Inferior parietal cortex (tissue), 1 donor: ENCODE results near the gene VCL.
"Not testable (repeated sequence)": the region's sequence is repeated elsewhere in the genome, so short reads cannot be mapped to it uniquely, and the experiment has no call there.

Experiments used
- DNase-seq: peaks from one replicate; pipeline ENCODE4 v3.0.0-alpha.2; 2016; ENCODE audit errors: extremely low spot score

VCL gene

DNA sequence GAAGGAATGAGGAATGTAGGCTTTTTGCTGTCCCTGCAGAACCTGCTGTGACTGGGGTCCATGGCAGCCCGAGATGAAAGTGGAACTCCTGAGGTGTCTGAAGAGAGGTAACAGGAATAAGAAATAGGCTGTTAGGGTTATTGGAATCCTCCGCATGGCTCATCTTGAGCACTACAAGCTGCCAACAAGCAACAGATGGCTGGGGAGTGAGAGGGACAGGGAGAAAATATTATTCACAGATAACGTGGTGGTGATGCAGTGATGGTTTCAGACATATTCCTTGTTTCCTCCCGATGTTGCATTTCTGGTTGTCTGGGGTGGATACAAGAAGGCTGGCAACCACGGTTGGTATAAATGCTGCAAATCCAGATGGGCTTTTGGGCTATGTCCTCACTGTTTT lies 106.6 kb downstream of the VCL start:
- no peak for DNase-seq

DNA sequence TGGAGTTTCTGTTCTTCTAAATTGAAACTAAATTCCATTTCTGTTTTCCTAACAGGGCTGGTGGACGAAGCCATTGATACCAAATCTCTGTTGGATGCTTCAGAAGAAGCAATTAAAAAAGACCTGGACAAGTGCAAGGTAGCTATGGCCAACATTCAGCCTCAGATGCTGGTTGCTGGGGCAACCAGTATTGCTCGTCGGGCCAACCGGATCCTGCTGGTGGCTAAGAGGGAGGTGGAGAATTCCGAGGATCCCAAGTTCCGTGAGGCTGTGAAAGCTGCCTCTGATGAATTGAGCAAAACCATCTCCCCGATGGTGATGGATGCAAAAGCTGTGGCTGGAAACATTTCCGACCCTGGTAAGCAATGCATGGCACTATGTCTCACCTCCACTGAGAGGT lies 107.1 kb downstream of the VCL start:
- no peak for DNase-seq

DNA sequence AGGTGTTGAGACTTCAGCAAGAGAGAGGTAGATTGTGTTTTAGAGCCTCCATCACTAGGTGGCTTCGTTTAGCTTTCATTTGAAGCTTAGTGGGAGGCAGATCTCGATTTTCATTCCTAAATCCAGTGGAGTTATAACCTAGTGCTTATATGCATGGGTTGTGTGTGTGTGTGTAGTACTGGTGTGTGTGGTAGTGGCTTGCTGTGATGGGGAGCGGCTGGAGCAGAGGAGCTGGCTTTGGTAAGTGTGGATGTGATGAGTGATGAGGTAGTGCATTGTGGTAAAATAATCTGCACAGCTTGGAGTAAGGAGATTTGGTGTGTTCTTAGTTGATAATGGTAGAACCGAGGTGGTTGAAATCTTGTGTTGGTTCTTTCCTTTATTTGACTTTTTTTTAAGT lies 109.5 kb downstream of the VCL start:
- no peak for DNase-seq

DNA sequence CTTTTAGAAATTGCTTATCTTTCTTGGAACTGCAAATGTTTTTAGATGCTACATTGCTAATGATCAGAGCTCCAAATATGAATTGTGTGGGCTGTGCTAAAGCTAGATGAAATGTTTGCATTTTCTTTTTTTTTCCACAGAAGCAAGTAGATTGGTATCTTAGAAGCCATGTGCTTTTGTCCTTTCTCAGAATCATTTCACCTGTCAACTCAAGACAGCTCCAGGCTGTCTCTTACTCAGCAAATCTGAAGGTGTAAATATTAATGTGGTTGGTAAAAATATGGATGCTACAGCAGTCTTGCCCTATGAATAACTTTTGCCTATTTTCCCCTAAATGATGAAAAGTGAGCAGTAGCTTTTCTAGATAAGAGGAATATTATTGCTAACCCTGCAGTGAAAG lies 111.5 kb downstream of the VCL start:
- DNase-seq, result no peak

DNA sequence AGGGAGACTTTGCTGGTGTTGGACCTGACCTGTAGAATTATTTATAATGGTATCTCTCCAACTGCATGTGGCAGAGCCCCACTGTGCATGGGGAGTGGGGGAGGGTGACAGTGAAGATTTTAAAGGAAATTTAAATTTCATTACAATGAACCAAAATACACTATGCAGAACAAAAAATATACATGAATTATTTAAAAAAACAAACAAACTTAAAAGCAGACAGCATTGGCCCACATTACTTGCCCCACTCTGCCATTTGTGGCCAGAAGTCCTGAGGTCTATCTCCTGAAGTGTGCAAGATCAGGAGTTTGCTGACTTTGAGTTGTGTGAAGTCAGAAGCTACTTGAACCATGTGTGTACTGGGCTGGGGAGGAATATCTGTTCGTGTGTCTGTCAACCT lies 112.2 kb downstream of the VCL start:
- no peak for DNase-seq

DNA sequence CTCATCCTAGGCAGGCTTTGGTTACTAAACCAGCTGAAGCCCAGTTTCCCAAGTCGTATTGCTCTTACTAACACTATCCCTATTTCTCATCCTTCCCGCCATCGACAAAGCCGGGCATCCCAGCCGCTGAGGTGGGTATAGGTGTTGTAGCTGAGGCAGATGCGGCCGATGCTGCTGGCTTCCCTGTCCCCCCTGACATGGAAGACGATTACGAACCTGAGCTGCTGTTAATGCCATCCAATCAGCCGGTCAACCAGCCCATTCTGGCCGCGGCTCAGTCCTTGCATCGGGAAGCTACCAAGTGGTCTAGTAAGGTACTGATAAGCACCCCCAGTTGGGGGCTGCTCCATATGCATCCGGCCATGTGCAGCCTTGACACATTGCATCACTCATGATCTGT lies 113.9 kb downstream of the VCL start:
- DNase-seq, result no peak

DNA sequence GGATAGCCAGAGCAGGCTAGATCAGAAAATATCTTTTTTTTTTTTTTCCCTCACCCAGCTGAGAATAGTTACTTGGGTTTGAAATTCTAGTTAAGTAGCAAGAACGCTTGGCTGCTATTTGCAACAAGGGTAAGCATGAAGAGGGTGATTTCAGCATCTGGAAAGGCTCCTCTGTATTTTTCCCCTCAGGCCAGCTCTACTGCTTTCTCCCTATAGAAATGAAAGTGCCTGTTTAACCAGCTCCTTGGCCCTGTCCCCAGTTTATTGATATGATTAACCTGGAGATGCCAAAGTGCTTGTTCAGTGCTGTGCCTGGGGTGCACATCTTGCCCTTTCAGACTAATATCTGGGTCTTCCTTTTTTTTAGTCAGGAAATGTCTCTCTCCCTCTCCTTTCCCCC lies 115.6 kb downstream of the VCL start:
- no peak for DNase-seq

DNA sequence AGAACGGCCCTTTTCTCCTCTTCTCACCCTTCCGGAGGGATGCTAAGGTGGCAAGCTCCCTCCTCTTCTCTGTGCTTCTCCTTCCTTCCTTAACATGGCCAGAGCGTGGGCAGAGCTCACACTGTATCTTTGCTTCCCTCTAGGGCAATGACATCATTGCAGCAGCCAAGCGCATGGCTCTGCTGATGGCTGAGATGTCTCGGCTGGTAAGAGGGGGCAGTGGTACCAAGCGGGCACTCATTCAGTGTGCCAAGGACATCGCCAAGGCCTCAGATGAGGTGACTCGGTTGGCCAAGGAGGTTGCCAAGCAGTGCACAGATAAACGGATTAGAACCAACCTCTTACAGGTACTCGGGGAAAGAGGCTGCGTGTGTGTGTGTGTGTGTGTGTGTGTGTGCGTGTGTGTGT lies 116.1 kb downstream of the VCL start:
- DNase-seq, result no peak

DNA sequence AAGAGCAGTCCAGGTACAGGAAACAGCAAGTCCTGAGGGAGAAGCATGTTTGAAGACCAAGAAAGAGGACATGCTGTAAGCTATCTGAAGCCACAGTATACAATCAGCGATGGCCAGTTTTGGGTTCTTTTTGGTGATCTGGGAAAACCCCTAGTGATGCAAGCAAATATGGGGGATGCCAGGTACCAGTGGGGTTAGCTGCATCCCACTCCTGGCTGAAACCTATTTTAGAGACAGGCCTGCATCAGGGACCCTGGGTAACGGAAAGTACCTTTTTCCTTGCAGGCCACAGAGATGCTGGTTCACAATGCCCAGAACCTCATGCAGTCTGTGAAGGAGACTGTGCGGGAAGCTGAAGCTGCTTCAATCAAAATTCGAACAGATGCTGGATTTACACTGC lies 119.8 kb downstream of the VCL start:
- no peak for DNase-seq

DNA sequence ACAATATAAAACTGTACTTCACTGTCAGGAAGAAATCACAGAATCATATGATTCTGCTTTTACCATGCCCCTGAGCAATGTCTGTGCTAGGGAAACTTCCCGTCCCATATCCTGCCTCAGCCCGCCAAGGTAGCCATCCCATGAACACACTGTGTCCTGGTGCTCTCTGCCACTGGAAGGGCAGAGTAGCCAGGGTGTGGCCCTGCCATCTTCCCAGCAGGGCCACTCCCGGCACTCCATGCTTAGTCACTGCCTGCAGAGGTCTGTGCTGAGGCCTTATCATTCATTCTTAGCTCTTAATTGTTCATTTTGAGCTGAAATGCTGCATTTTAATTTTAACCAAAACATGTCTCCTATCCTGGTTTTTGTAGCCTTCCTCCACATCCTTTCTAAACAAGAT lies 120.9 kb downstream of the VCL start:
- no peak for DNase-seq

DNA sequence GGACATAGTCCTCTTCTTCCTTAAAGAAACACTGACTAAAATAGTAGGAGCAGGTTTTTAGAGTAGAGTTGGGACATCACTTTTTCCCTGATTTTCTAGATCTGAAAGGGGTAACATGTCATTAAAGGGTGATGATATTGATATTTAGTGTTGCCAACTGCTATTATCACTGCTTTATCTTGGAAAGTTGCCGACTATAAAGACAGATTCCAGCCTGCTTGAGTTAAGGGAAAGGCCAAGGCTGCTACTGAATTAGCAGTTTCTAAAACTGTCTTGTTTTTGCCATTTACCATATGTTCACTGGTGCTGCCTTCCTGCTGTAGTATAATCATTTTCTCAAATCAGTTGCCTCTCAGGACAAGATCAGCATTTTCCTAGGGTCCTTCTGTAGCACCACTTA lies 123.0 kb downstream of the VCL start:
- DNase-seq, result no peak

DNA sequence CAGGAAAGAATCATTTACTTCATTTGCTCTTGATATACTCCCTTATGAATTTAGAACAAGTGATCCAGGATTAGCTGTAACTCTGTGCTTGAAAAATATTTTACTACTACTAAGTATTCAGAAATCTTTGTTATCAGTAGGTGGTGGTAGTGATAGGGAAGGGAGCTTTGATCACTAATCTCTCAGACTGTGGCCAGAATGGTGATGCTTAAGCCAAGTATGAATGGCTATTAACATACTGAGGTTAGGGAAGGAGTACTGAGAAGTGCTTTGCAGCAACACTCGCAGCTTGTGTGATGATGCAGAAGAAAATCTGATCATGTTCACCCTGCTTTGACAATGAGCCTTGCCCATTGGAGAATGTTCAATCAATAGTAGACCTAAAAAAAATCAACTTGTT lies 123.5 kb downstream of the VCL start:
- no peak for DNase-seq

DNA sequence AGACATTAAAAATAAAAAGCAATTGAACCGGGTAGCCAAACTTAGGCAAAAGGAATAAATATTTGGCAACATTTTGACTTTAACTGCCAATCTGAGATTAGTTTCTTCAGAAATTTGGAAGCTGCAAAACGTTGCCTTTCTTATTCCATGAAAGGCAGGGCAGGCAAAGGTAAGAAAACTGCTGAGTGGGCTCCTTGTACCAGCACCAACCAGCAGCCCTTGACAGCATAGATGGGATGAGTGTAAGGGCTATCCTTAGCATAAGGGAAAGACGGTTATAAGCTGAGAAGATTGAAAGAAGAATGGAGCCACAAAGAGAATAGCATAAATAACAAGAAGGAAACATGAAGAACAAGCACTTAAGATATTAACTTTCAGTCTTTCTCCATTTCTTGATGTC lies 124.1 kb downstream of the VCL start:
- DNase-seq, result no peak

DNA sequence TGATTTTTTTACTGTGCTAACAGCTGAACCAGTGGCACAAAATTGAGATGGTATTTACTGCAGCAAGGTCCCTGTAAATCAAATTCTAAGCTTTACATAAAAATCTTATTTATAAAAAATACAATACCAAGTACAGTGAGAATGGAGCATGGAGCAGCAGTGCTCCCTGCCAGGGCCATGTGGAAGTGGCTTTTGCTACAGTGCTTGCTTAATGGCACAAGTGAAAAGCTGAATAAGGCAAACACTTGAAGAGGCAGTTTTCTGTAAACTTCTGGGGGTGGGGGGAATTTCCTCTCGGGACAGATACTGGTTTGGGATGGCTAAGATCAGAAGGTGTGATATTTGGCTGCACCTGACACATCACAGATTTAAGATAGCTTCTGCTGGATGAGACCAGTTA lies 125.2 kb downstream of the VCL start:
- DNase-seq, result no peak

DNA sequence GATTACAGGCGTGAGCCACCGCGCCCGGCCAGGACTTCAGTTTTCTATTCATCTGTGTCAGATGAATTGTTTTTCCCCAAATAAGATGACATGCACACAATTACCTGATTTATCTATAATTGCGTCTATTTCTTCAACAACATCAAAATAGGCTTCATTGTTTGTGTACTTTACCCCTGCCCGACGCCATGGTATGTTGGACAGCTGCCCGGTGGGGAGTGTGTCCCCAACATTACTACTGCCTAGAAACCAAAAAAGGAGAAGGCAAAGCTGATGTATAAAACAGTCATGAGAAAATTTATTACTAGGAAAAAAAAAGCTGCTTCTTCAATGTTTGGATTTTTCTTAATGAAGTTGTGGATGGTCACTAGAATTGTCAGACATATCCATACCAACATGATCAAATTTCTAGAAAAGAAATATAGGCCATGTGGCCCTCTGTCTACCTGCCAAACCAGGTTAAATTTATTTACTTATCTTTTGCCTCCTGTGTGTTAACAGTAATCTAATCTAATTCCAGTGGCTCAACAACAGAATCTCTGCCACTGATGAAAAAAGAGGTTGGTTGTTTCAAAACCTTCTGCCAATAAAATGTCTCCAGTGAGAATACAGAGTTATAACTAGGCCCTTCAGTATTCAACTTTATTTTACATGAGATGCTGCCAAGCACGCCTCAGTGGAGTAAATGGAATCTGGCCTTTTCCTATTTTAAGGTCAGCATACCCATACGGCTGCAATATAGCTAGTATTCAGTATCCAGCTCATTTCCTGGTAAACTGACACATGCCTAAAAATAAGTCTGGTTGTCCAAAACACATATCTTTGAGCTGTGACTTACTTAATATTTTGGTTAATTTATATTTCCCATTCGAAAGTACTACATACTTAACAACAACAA lies 136.3 kb downstream of the VCL start:
- no peak for DNase-seq

DNA sequence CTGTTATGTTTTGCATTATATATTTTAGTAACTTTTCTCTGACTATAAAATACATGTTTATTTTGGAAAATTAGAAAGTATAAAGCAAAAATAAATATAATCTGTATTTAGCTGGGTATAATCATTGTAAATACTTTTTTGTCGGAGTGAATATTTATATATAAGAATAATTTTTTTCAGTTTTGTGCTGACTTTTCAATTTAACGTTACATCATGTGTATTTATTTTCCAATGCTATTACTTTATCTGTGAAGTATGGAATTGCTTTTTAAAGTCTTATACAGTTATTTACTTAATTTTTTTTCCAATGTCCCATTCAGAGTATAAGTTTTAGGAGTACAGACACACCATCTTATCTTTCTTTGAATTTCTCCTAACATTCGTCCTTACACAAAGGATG lies 137.5 kb downstream of the VCL start:
- no peak for DNase-seq

DNA sequence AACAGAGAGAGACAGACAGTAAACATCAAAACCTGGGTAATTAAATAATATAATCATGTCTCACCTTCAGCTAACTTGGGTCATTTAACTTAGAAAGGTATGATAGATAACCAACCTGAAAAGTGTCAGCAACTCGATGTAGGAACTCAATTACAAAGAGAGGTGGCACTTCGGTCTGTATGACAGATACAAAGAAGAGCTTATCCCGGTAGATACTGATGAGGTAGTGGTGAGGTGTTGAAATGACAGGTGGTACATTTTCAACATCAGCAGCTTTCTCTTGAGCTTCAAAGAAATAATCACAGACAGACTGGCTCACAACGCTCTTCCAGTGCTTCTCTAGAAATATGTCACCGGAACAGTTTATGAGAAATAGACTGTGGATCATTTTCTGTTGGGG lies 140.1 kb downstream of the VCL start:
- DNase-seq, result no peak

DNA sequence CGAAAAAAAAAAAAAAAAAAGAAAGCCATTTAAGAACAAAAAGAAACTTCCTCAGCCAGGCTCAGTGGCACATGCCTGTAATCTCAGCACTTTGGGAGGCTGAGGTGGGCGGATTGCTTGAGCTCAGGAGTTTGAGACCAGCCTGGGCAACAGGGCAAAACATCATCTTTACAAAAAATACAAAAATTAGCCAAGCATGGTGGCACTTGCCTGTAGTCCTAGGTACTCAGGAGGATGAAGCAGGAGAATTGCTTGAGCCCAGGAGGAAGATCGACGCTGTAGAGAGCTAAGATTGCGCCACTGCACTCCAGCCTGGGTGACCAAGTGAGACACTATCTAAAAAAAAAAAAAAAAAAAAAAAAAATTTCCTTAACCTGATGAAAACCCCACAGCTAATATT lies 140.7 kb downstream of the VCL start:
- not testable (repeated sequence) for DNase-seq

DNA sequence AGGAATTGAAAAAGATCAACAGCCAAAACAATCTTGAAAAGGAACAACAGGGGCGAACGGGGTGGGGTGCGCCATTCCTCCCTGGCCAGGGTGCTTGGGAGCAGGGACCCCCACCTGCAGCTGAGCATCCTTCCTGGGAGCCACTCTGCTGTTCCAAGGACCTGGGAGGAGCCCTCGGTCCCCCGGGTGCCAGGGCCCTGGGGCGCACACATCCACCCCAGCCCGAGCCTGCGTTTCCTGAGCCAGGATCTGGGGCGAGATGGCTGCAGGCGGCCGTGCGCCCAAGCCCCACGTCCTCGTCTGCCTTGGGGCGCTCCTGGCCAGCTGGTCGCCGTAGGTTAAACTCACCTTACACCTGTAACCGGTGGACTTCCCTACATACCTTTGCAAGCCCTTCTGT lies 142.1 kb downstream of the VCL start:
- DNase-seq, result no peak

DNA sequence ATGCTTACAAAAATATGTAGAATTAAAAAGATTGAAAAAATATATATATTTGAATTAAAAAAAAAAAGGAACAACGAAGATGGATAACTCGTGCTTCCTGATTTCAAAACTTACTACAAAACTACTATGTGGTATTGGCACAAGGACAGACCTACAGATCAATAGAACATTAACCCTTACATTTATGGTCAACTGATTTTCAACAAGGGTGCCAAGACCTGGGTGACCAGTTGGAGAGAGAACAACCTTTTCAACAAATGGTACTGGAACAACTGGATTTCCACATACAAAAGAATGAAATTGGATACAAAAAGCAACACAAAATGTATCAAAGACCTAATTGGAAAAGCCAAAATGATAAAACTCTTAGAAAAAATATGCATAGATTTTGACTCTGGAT lies 142.6 kb downstream of the VCL start:
- DNase-seq, result no peak

DNA sequence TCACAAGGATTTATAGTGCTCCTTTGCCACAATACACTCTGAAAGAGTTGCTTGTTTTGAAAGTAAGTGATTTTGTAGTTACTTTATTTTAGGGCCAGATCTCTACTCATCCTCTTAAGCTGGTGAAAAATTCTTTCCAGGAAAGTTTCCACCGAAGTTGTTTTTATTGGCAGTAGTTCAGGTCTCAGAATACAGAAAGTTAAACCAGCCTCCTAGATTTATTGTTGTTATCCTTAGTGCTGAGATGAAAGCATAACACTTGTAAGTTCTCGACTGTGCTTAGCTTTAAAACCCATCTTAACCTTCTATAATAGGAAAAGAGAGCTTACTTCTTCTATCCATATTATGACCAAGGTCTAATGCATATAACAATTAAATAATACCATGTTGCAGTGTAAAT lies 147.2 kb downstream of the VCL start:
- no peak for DNase-seq

DNA sequence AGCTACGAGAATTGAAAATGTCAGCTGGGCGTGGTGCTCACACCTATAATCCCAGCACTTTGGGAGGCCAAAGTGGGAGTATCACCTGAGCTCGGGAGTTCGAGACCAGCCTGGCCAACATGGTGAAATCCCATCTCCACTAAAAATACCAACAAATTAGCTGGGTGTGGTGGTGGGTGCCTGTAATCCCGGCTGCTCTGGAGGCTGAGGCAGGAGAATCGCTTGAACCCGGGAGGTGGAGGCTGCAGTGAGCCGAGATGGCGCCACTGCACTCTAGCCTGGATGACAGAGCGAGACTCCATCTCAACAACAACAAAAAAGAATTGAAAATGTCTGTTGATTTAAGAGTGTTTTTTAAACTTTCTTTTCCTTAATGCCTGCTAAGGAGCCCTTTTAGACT lies 149.1 kb downstream of the VCL start:
- DNase-seq, result not testable (repeated sequence)

DNA sequence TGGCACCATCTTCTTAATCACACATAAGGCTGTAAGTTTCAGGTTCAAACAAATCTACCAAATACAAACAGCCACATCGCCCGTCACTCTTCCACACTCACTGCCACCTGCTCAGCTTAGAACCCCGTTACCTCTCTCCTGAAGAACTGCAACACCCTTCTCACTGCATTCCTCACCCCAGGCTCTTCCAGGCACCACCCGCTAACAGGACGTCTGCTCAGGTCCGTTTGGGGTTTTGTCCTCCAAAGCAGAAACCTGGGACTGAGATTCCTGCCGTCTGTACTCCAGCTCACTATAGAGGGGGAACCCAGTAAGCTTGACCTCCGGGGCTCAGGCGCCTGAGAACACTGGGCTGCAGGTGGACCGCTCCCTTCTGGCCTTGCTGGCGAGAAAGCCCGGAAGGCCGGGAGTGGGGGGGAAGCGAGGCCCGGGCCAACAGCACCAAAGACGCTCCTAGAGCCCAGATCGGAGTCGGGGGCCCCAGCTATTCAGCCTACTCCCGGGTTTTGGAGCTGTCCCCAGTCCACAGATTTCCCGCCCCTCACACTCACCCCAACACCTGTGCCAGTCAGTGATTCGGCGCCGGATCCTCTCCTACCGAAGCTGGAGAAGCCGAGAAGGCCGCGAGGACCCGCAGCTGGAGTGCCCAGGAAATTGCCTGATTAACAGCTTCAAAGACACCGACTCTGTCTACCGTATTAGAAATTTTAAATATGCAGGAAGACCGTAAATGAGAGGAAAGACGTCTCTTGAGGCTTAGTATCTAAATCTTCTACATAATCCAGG lies 152.5 kb downstream of the VCL start, which contains the start of gene AP3M1:
TSS of gene AP3M1 (minus strand) at position 625 of the 786 bp plus-strand sequence. CDS start 12,449 bp downstream, outside the sequence.
- DNase-seq, result no peak
